SH-SY5Y (cell line): ENCODE measurements around the gene RPS6KA2.

Source experiments
- GATA2 ChIP-seq: IDR thresholded peaks from 2 replicates; pipeline ENCODE4 v1.6.1; 2011; ENCODE audit warnings: mild to moderate bottlenecking, low read depth, low read length
- GATA3 ChIP-seq: IDR thresholded peaks from 2 replicates; pipeline ENCODE4 v1.6.1; 2011; ENCODE audit warnings: low read depth, mild to moderate bottlenecking, low read length, moderate library complexity

DNA sequence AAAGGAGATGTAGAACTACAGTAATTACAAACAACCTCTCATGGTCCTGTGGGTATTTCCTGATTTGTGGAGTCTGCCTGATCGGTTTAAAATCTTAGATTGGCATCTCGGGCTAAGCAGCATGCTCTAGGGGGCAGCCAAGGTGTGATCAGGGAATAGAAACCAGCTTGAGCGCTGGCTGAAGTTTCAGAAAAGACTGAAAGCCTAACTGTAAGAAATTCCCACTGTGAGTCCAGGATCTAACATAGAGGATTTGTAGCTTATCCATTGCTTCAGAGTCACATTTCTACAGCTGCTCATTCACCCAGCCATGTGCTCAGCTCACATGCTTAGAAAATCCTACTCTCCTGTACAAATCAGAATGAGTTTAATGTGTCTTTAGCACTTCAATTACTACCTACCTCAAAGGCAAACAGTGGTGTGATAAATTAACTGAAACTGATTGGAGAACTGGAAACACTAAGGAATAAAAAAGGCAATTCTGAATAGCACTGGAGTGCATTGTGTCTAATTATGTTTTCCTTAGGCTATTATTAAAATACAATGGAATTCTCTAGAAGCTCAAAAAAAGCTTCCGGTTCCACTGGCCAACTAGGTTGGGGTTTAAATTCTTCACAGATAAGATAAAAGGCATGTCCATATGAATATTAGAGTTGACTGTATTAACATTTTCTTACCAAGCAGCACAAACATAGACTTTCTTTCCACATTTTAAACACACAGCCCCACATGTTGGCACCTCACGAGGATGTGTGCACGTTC, 170.5 kb downstream of the RPS6KA2 start:
- TF ChIP-seq GATA3, result no peak
- TF ChIP-seq GATA2, result 0 out of 2 replicates have a peak, but pooled peaks have one; percentile 17
